NB4 (cell line): ENCODE measurements around the gene CEMIP.

Experiments used
- DNase-seq: peaks from one replicate; pipeline ENCODE4 v3.0.0; 2010; ENCODE audit warnings: low read depth
- H3K4me3 ChIP-seq: one replicate; pipeline ENCODE4 v1.5.1; 2011; ENCODE audit warnings: mild to moderate bottlenecking, low read depth, low read length, moderate library complexity
- MAX ChIP-seq: IDR thresholded peaks from 2 replicates; pipeline ENCODE4 v1.6.1; 2011; ENCODE audit warnings: low read depth, low read length
- MYC ChIP-seq: IDR thresholded peaks from 2 replicates; pipeline ENCODE4 v1.6.1; 2011; ENCODE audit warnings: low read depth, low read length
- POLR2A ChIP-seq: IDR thresholded peaks from 2 replicates; pipeline ENCODE4 v1.6.1; 2011; ENCODE audit warnings: mild to moderate bottlenecking; ENCODE audit not compliant: insufficient read length; ENCODE audit errors: extremely low read depth
- TF ChIP-seq, protein P1 (sequence below): IDR thresholded peaks from one replicate; pipeline ENCODE4 v1.5.1; 2012; ENCODE audit warnings: low read depth, low read length

Gene CEMIP

GRCh38 chr15:80966431-80967197 lies 187.4 kb downstream of the CEMIP start:
- DNase-seq: no peak
- no peak for TF ChIP-seq MAX
- no peak overlapping the region for H3K4me3 ChIP-seq

GRCh38 chr15:80967451-80967850 lies 188.3 kb downstream of the CEMIP start:
- H3K4me3 ChIP-seq: no peak overlapping the region
- TF ChIP-seq POLR2A (no peak), MYC (no peak), MAX (no peak)
- TF ChIP-seq, protein P1, sequence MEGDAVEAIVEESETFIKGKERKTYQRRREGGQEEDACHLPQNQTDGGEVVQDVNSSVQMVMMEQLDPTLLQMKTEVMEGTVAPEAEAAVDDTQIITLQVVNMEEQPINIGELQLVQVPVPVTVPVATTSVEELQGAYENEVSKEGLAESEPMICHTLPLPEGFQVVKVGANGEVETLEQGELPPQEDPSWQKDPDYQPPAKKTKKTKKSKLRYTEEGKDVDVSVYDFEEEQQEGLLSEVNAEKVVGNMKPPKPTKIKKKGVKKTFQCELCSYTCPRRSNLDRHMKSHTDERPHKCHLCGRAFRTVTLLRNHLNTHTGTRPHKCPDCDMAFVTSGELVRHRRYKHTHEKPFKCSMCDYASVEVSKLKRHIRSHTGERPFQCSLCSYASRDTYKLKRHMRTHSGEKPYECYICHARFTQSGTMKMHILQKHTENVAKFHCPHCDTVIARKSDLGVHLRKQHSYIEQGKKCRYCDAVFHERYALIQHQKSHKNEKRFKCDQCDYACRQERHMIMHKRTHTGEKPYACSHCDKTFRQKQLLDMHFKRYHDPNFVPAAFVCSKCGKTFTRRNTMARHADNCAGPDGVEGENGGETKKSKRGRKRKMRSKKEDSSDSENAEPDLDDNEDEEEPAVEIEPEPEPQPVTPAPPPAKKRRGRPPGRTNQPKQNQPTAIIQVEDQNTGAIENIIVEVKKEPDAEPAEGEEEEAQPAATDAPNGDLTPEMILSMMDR: no peak
- no peak for DNase-seq

DNA sequence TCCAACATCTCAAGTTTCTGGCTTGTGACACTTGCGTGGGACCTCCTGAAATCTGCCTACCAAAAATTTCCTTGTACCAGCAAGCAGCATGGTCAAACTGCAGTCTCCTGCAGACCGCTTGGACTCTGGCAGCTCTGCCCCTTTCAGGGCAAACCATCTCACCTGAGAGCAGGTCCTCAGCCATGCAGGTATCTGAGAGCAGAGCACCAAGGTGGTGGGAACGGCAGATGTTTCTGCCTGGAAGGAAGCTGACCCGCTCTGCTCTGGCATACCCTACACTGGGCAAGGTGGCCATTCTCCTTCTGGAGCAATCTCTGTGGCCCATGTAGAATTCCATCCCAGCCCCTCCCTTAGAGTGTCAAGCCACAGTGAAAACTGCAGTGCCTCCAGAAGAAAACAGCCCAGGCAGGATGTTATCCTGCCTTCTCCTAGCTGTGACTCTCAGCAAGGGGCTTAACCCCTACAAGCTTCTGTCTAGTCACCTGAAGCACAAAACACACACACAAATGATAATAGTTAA lies 188.9 kb downstream of the CEMIP start:
- H3K4me3 ChIP-seq: no peak overlapping the region
- TF ChIP-seq MYC (no peak), POLR2A (no peak), MAX (no peak)
- TF ChIP-seq, protein P1: no peak
- DNase-seq: no peak

- H3K4me3 ChIP-seq: no peak overlapping the region
- no peak for DNase-seq
- TF ChIP-seq MAX (no peak), POLR2A (no peak), MYC (no peak)
- TF ChIP-seq, protein P1: no peak
These were observed 190.1 kb downstream of the CEMIP start for GRCh38 chr15:80969316-80969715.

DNA sequence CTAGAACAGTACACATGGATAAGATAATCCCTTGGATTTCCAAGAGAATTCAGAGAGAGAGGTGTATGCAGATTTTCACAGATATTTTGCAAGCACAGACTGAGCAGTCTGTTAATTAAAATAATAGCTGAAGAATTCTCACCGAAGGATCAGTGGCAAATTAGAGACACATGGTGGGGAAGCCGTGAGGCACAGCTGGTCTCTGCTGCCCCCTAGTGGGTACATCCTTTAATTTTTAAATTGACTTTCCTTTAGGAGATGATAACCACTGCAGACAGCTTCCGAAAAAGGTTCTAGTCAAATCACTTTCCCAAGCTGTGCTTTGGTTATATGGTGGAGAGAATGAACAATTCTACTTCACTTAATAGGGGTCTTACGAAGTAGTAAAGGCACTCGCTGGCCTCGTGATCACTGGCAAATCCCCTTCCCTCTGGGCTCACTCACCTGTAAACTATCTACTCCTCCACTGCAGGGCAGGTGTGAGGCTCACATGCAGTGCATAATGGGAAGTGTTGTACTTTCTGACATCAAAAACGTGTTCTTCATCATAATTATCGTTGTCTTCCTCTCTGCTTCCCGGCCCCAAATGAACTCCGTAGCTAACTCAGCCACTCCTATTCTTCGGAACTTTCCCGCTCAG lies 191.0 kb downstream of the CEMIP start:
- TF ChIP-seq, protein P1: peak; percentile 67
- TF ChIP-seq POLR2A: no peak
- peak; percentile 78 for TF ChIP-seq MYC
- peak; percentile 68 for TF ChIP-seq MAX
- DNase-seq: peak; percentile 77
- no peak overlapping the region for H3K4me3 ChIP-seq

GRCh38 chr15:80970658-80971057 lies 191.5 kb downstream of the CEMIP start:
- no peak for TF ChIP-seq MYC
- TF ChIP-seq, protein P1: no peak
- no peak for TF ChIP-seq MAX
- no peak for TF ChIP-seq POLR2A
- no peak for DNase-seq
- H3K4me3 ChIP-seq: no peak overlapping the region
